Measurements from ENCODE around the gene PLEKHO2. TPM values are rescaled to one million over a fixed set of nuclear protein-coding genes. Genes with fewer than 3 reads are reported as not detected.

The PLEKHO2 gene
- total and polyA plus RNA-seq, 2 of the 13 experiments (the other 11 are each of a cell fraction or from before 2014, with no cell fraction given), result 3.8 to 4.8 TPM

GRCh38 chr15:64902863-64903262, 61.1 kb downstream of the PLEKHO2 start:
- no peak overlapping the region for H3K4me3 ChIP-seq (replicated peaks in 1 of 3; ENCODE audit: insufficient read depth in 1 of 3, low read depth in 2 of 3, low read length in 3 of 3)
- H3K79me2 ChIP-seq (ENCODE audit: insufficient read depth, low read length), result no peaks in the 10 kb centered on the region
- ChIA-PET POLR2A (no interaction called here), CTCF (ENCODE audit: low intra/inter-chr PET ratio, low total read pairs) (no interaction called here)
- FAIRE-seq (no peak), DNase-seq (ENCODE audit: low spot score) (no peak), ATAC-seq (no peak)
- no peaks in the 10 kb centered on the region for H4K20me1 ChIP-seq (ENCODE audit: insufficient read depth, low read length)
- H3K4me1 ChIP-seq (ENCODE audit: insufficient read depth, low read length), result peaks cover 10% of the 10 kb centered on the region; the same call in 1 of the 2 replicates
- H3K9me3 ChIP-seq (ENCODE audit: low read length), result peaks cover 13% of the 10 kb centered on the region
- H3K27ac ChIP-seq (ENCODE audit: extremely low read length, insufficient read depth, low read length), result no peak overlapping the region
- no peak overlapping the region for H3K4me2 ChIP-seq (ENCODE audit: low read depth, low read length)
- BruUV-seq (replicated peaks), result no TSS peak
- intact Hi-C loops (cut with micrococcal nuclease; ENCODE audit: unreplicated experiment) (no loop called here), in situ Hi-C loops (cut with HindIII; ENCODE audit: extremely low pct_ligation_motif_present, low pct_unique_long_range_greater_than_20kb) (no loop called here)
- TF ChIP-seq ZNF710 (CRISPR knock-in tag; IDR thresholded peaks at IDR 0.05; ENCODE audit: borderline replicate concordance) (no peak), CHD4 (IDR thresholded peaks at IDR 0.05; ENCODE audit: borderline replicate concordance, low read length) (no peak), KDM3A (CRISPR knock-in tag; IDR thresholded peaks at IDR 0.05; ENCODE audit: low read depth) (no peak), ZBTB7A (CRISPR knock-in tag; IDR thresholded peaks at IDR 0.05) (no peak), SATB2 (CRISPR knock-in tag; IDR thresholded peaks at IDR 0.05) (no peak), KAT2B (IDR thresholded peaks at IDR 0.05; ENCODE audit: borderline replicate concordance, low read depth, low read length) (no peak), HBP1 (CRISPR knock-in tag; IDR thresholded peaks at IDR 0.05; ENCODE audit: low read depth) (no peak), ZNF512 (CRISPR knock-in tag; IDR thresholded peaks at IDR 0.05) (no peak), TFDP1 (CRISPR knock-in tag; IDR thresholded peaks at IDR 0.05; ENCODE audit: borderline replicate concordance) (no peak), BRD4 (CRISPR knock-in tag; IDR thresholded peaks at IDR 0.05) (no peak), ZNF691 (CRISPR knock-in tag; IDR thresholded peaks at IDR 0.05; ENCODE audit: borderline replicate concordance, low read depth) (no peak)
- H2AFZ ChIP-seq (ENCODE audit: low read length), result no peak overlapping the region
- 43% methylated on average over 4 of the region's 4 CpGs for WGBS (ENCODE audit: low lambda C conversion rate)
- no peak overlapping the region for H3K9ac ChIP-seq (ENCODE audit: insufficient read depth, low read depth, low read length)
- H3K36me3 ChIP-seq (replicated peaks in 1 of 2; ENCODE audit: control insufficient read depth in 1 of 2, insufficient read depth in 2 of 2, low read length in 2 of 2), result no peaks in the 10 kb centered on the region
- H3K27me3 ChIP-seq (ENCODE audit: control insufficient read depth in 1 of 2, insufficient read depth in 2 of 2, low read length in 2 of 2), result peaks cover 0 to 3% of the 10 kb centered on the region in 2 experiments; a peak in 2 of 5 replicates
